HG03575 (cell line): ENCODE measurements around the gene RABGAP1.

Source experiments
- ATAC-seq: cut with Tn5 transposase; IDR thresholded peaks from one replicate; pipeline ENCODE4 v1.9.1; 2021; ENCODE audit not compliant: unreplicated experiment, insufficient number of reproducible peaks, low FRiP score; ENCODE audit errors: extremely low read depth

RABGAP1 gene

DNA sequence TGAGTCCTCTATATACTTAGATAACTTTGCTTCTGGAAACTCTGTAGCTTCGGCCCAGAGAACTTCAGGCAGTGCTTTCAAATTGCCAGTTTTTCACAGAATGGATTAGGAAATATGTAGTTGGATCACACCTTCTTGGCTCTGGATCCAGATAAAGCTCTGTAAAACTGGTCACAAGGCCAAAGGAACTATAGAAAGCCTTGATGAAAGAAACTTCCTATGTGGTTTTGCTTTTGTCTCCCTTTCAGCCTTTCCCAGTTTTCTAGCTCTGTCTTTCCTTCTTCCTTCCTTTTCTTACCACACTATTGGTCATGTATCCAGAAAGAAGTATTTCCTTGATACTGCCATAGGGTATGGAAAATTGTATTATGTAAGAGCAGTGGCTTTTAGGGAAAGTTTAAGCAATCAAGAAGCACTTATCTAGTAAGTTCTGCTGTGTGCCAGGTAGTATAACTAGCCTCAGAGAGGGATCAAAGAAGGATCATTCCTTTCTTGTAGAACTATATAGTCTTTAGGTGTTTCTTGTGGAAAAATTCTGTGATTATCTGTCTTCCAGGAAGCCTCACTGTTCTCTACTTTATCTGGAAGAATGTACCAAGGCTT is 98.9 kb downstream of the RABGAP1 start:
- no peak for ATAC-seq

DNA sequence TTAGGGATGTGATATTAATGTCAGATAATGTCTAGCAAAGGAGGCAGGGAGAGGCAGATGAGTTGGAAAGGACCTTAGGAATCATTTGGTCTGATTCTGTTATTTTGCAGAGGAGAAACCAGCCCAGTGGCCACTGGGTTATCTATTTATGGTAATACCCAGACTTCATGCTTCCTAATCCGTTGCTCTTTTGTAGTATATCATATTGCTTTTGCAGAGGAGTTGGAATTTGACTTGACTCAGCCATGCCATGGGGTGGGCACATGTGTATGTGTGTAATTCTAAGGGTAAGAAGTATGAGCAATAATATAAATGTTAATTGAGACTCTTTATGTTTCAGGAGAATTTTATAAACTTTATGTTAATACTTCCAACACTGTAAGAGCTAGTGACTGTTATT is 100.0 kb downstream of the RABGAP1 start:
- ATAC-seq, result no peak

DNA sequence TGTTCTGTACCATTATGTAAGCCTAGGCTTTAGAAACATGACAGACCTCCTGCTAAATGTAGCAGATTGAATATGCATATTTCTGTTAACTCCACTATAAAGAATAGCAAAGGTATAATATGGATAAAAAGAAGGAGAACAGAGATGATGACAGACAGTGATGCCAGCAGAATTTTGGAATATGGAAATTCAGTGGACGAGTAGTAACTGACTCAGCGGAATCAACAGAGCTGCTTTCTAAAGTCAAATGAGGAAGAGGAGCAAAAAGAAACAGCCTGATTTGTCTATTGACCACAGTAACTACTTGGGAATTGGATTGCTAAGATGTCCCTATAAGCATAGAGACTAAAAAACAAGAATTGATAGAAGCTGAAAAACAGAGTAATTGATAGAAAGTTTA is 100.7 kb downstream of the RABGAP1 start:
- no peak for ATAC-seq

DNA sequence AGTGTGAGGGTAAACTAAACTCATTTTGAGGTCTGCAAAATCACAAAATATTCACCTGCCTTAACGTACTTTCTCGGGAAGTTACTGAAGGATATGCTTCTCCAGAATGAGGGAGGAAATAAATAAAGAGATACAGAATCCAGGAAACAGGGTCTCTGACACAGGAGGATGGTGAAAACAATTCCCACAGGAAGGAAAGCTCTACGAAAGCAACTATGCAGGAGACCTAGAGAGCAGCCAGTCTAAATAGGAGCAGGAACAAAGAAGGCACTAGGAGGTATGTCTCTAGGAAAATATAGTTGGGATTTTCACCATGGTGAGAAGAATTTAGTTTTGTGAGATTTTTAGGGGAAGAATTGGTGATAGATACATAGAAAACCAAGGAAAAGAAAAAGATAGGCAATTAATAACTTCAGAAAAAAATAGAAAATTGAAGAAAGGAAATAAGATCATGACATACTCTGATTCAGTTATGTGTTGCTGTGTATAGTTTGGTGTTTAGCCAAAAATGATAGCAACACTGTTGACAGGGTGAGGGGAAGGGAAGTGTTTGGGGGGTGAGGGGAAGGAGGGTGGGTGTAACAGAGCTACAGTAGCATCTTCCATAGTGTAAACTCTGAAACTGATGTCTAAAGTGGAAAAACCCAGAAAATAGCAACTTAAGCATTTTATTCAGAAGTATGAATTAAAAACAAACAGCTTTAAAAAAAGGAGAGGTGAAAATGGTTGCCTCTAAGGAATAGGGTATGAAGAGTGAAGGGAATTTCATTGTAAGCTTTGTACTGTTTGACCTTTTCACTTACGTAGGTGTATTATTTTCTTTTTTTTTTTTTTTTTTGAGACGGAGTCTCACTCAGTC is 102.5 kb downstream of the RABGAP1 start:
- no peak for ATAC-seq

DNA sequence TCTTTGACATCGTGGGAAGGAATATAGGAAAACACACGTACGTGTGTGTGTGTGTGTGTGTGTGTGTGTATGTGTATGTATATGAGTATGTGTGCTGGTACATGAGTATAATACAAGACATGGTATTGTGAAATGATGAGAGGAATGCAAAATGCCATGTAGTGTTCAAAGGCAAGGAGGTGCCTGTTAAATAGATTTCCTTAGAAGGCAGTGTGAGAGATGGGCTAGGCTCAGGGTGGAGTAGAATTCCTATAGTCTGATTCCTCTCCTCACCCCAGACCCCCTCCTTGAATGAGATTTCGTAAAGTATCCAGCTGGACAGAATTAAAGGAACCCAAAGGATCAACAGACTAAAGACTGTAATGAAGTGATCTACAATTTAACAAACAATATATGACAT is 103.8 kb downstream of the RABGAP1 start:
- ATAC-seq, result no peak

DNA sequence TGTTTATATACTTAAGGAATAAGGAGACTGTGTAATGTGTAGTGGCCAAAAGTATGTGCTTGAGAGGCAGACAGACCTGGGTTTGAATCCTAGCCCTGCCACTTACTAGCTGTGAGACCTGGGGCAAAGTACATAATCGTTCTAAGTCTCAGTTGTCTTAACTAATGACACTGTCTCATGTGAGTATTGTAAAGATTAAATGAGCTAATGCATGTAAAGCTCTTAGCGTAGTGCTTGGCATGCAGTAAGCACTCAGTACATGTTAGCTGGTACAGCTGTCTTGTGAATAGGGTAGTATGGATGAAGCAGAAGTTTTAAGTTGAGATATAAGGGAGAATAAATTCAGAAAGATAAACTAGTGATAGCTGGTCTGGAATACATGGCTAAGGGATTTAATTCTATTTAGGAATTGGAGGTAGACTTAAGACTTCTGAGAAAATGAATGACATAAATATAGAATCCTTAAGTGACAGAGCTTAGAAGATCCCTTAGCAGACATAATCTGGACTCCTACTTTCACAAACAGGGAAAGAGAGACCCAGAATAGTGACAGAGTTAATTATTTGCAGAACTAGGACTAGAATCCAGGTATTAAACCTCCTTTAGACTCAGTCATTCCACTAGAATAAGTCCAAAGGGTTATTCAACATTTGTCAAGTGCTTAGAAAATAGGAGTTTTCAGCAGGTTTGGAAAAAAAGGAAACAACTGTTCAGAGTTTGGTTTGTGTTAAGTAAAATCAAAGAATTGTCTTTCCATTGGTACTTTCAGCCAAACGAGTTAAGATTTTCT is 105.8 kb downstream of the RABGAP1 start:
- ATAC-seq, result no peak

DNA sequence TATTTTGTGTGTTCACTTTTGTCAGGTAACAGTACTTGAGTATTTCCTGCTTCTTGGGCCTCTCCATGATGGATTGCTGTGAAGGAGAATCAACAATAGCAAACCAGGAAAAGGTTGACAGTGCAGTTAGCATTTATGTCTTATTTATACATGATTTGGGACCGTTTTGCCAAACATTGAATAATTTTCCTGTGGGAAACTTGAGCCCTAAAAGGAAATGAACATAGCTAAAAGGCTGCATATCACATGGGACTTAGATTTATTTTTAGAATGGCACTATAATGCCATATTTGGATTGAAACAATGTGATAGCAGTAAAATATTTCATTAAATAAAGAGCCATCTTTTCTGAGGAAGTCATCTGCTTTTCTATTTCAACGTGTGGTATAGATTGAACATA is 107.9 kb downstream of the RABGAP1 start:
- ATAC-seq, result no peak

DNA sequence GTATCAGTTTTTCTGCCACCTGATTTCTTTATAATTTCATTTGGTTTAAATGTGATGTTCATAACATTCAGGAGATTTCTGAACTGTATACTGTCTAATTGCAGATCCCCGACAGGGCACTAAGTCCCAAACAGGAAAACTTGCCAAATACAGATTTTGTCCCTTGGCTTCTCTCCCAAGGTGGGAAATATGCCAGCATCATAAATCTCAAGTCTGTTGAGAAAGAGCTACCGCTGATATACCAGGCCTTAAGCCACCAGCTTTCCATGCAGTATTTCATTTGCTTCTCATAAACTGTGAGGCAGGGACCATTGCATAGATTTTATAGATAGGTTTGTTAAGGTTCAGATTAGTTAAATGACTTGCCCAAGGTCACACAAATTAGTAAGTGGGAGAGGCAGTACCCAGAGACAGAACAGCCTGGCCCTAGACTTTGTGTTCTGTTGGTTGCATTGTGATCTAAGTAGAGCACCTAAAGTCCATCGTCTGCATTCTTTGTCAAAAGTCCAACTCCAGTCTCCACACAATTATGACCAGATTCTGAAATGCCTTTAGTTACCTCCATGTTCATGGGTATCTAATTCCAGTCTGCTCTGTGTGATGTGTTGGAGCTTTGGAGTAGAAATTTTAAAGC is 108.9 kb downstream of the RABGAP1 start:
- no peak for ATAC-seq

DNA sequence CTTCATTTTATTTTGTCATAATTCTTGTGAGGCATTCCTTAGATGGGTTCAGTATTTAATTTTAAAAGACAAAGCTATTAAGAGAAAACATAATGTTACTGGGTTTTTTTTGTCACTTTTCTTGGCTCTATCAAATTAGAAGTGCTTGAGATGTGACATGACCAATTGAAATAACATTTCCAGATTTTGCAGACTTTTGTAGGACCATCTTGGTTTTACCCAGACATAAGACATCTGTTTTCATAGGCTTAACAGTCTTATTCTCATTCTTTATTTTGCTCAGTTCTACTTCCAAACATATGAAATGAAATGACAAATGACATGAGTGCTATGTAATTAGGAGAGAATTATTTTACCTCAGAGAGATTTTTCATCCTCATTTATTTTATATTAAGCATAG is 112.2 kb downstream of the RABGAP1 start:
- ATAC-seq, result no peak

DNA sequence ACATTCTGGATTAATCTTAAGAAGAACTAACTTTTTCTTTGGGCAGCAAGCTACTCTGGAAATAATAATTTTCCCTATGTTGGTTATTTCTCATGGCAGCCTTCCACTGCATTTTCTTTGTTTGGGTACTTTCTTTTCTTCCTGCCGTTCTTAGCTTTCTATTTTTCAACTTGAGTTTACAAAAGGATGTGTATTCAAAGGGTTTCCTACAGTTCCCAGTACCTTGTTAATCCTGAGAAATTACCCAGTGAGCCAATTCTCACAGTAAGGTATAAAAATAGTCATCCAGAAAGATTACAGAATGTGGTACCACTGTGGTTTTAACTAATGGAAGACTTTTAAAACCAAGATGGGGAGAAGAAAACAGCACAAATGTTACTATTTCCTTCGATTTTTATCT is 112.9 kb downstream of the RABGAP1 start:
- ATAC-seq, result no peak

DNA sequence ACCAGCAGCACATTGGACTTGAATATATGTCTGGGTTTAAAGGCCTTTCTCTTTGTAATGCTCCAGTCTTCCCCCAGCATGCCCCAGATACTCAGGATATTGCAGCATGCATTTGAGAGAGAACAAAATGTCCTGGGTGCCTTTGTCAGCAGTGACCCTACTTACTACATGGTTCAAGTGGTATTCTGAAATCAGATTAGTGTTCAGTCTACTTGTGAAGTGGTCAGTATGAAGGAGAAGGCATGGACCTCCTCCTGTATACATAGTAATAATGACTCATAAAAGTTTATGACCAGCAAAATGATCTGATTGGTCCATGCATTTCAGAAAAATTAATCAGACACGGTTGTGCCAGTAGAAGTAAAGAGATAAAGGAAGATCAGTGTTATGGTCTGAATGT is 118.0 kb downstream of the RABGAP1 start:
- ATAC-seq, result no peak

DNA sequence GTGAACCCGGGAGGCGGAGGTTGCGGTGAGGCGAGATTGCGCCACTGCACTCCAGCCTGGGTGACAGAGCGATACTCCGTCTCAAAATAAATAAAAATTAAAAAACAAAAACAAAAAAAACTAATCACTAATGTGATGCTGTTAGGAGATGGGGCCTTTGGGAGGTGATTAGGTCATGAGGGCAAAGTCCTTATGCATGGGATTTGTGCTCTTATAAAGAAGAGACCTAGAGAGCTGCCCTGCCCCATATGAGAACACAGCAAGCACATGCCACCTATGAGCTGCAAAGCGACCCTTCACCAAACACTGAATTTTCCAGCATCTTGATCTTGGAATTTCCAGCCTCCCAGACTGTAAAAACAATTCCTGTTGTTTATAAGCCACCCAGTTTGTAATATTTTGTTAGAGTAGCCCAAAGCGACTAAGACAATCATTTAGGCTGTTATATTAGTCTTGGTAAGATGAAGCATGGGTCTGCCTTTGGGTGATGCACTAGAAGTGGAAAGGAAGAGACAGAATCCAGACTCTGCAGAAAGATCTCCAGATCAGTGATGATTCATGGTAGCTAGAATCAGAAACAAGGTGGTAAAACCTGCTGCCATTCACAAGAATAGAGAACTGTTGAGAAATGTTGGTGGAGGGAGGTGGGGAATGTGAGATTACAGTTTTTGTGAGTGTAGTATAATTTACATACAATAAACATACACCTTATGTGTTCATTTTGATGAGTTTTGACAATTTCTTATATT is 118.8 kb downstream of the RABGAP1 start:
- no peak for ATAC-seq

DNA sequence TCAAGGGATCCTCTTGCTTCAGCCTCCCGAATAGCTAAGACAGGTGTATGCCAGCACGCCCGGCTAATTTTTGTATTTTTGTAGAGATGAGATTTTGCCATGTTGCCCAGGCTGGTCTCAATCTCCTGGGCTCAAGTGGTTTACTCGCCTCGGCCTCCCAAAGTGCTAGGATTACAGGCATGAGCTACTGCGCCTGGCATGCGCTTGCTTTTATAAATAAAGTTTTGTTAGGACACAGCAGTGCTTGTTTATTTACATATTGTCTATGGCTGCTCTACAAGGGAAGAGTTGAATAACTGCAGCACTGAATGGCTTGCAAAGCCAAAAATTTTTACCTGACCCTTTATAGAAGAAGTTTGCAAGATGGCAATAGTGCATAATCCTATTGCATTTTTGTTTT is 120.4 kb downstream of the RABGAP1 start:
- no peak for ATAC-seq

DNA sequence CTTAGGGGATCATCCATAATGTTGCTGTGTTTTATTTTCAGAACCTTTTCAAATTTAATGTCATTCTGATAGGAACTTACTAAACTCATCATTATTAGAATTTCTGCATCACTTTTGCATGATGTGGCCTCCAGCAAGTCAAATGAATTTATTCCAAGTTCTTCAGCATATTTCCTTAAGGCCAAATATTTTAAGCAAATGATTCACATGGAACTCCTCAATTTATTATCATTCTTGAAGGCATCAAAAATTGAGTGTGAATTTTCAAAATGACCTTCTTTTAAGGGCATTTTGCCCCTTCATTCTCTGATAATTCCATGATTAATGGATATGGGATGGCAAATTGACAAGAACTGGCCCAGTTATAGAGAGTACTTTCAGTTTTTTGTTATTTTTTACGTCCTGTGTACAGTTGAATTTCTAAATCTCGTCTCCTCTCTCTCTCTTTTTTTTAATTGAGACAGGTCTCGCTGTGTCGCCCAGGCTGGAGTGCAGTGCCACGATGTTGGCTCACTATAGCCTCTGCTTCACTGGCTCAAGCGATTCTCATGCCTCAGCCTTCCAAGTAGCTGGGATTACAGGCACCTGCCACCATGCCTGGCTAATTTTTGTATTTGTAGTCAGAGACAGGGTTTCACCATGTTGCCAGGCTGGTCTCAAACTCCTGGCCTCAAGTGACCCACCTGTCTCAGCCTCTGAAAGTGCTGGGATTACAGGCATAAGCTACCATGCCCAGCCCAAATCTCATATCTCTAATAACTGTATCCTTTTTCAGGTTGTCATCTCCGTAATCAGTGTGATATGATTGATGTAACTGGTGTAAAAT is 121.7 kb downstream of the RABGAP1 start:
- no peak for ATAC-seq

DNA sequence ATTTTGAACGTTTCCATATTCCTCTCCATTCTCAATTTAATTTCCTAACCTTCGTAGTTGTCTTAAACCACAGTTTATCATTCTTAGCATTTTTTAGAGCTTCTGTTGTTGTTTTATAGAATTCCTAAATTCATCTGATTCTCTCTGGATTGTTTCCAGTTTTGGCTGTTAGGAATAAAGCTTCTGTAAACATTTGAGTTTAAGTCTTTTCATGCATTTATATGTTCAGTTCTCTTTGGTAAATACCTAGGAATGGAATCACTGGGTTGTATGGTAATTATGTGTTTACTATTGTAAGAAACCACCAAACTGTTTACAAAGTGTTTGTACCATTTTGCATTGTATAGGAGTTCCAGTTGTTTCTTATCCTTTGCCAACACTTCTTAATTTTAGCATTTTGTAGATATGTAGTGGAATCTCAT is 122.4 kb downstream of the RABGAP1 start:
- ATAC-seq, result no peak

DNA sequence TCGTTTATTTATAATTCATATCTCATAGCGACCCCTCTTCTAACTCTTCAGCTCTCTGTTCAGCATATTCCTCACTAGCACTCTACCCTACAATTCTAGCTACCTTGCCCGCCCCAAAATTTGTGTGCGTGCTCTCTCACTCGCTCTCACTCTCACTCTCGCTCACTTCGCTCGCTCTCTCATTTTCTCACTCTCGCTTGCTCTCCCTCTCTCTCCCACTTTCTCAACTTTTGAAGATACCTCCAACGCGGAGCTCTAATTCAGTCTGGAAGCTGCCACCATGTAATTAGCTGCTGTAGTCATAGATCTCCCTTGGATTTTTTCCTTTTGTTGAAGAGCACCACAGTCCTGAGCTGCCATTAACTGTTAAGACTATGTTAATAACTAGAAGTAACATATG is 123.1 kb downstream of the RABGAP1 start:
- no peak for ATAC-seq

DNA sequence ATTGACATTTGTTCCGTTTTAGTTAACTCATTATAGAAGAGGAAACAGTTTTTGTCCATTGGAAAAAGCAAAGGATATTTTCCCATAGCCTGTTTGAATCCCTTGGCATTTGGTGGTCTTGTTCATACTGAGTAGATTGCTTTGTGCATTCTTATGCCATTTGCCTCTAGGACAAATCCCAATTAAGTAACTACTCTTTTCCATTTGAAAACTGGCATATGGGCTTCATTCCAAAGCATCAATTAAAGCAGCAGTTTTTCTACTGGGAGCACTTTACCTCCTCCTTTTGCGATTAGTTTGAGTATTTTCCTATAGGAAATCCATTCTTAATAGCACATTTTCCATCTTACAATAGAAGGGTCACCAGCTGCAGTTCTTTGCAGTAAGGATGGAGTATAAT is 123.9 kb downstream of the RABGAP1 start:
- no peak for ATAC-seq

DNA sequence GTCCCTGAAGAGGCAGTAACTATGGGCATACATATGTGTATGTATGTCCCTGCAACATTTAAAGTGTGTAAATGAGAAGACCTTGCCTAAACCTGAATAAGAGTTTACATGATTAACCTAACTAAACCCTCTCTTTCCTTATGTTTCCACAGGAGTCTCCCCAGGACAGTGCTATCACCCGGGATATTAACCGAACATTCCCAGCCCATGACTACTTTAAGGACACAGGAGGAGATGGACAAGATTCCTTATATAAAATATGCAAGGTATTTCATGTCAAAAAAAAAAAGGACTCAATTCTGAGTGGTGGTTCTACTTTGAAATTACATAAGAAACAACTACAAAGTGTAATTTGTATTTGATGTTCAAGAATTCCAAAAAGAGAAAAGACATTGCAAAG is 124.4 kb downstream of the RABGAP1 start:
- no peak for ATAC-seq
